NB4 (cell line): ENCODE data around the gene NSUN3.

Experiments used
- CTCF ChIP-seq: IDR thresholded peaks from one replicate; pipeline ENCODE4 v1.5.1; 2012; ENCODE audit warnings: low read depth, low read length
- MYC ChIP-seq: IDR thresholded peaks from 2 replicates; pipeline ENCODE4 v1.6.1; 2011; ENCODE audit warnings: low read depth, low read length
- POLR2A ChIP-seq: IDR thresholded peaks from 2 replicates; pipeline ENCODE4 v1.6.1; 2011; ENCODE audit warnings: mild to moderate bottlenecking; ENCODE audit not compliant: insufficient read length; ENCODE audit errors: extremely low read depth
- TF ChIP-seq, protein P1 (sequence below): IDR thresholded peaks from 2 replicates; pipeline ENCODE4 v1.6.1; 2011; ENCODE audit warnings: low read depth, low read length

DNA sequence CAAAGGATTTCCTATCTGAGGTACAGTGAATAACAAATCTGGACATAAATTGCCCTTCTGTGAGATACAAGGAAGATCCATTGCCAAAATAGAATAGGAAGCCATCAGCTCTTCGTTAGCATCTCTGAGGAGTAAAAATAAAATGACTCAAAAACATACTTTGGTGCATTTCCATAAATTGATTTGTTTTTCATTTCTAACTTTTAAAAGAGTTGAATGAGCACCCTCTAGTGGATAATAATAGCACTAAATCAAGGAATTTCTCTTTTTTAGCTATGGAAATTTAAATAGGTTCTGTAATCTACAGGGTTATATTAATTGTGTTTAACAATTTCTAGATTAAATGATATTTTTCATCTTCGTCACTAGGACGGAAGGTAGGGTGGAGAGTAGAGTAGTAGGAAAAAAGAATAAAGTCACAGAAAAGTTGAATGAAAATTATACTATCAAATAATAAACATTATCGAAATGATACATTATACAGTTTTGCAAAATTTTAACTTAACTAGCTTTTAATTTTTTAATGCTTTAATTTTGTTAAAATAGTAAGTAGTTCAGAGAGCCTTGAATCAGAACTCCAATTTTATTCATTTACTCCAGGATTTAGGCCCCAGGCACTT, 6.4 kb downstream of the NSUN3 start:
- TF ChIP-seq CTCF = peak; percentile 15
- no peak for TF ChIP-seq POLR2A
- TF ChIP-seq, protein P1, sequence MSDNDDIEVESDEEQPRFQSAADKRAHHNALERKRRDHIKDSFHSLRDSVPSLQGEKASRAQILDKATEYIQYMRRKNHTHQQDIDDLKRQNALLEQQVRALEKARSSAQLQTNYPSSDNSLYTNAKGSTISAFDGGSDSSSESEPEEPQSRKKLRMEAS = no peak
- TF ChIP-seq MYC = no peak
